Measurements from ENCODE around the gene CDKAL1.

- TF ChIP-seq CTCF (IDR thresholded peaks at IDR 0.05; ENCODE audit: poor library complexity): no peak
- no peak for TF ChIP-seq EZH2phosphoT487 (IDR thresholded peaks at IDR 0.05; ENCODE audit: low read depth, severe bottlenecking, unreplicated experiment)
These were observed 710.7 kb downstream of the CDKAL1 start for GRCh38 chr6:21244897-21245470.

All from hepatocyte (in vitro differentiated cells).